ENCODE data around the gene HIVEP2. TPM values are rescaled to one million over a fixed set of nuclear protein-coding genes. Genes with fewer than 3 reads are reported as not detected.

Gene HIVEP2
- total and polyA plus RNA-seq, 2 donors (not counting 1 experiment from before 2014, with no cell fraction given): 5.0 to 14.4 TPM

- Histone ChIP-seq H3K4me1 (ENCODE audit: control insufficient read depth, extremely low read depth, insufficient read depth, low read length) (no peaks in the 10 kb centered on the region), H2AFZ (ENCODE audit: low read length) (no peak overlapping the region), H3K36me3 (ENCODE audit: control insufficient read depth, insufficient read depth, low read length) (no peaks in the 10 kb centered on the region), H3K79me2 (ENCODE audit: control insufficient read depth, insufficient read depth, low read length) (peaks cover 3% of the 10 kb centered on the region), H3K27me3 (ENCODE audit: control insufficient read depth, insufficient read depth, low read length) (no peaks in the 10 kb centered on the region), H3K4me2 (ENCODE audit: extremely low read depth, insufficient read depth, low read length) (no peak overlapping the region), H3K27ac (ENCODE audit: insufficient read depth, low read length) (no peak overlapping the region), H4K20me1 (ENCODE audit: control insufficient read depth, extremely low read depth, insufficient read depth, low read length) (no peaks in the 10 kb centered on the region), H3K9me3 (ENCODE audit: control insufficient read depth, insufficient read depth, low read depth, low read length) (no peaks in the 10 kb centered on the region), H3K9ac (ENCODE audit: insufficient read depth, low read length) (no peak overlapping the region), H3K4me3 (replicated peaks in 1 of 4; ENCODE audit: control extremely low read depth in 1 of 4, insufficient read depth in 1 of 4, low read depth in 3 of 4, low read length in 4 of 4) (no peak overlapping the region)
- no peak for TF ChIP-seq CTCF (conservative IDR thresholded peaks at IDR 0.05 in 1 of 2, IDR thresholded peaks at IDR 0.05 in 1 of 2; ENCODE audit: low read depth in 1 of 2, low read length in 2 of 2)
- TF ChIP-seq EZH2 (IDR thresholded peaks at IDR 0.05; ENCODE audit: low read length, missing control alignments): no peak
- peak; percentile 31 to 32 for DNase-seq (ENCODE audit: low read depth in 2 of 2)
These were observed 148.4 kb downstream of the HIVEP2 start for GRCh38 chr6:142796571-142796970.

- Histone ChIP-seq H3K4me3 (replicated peaks in 1 of 4; ENCODE audit: control extremely low read depth in 1 of 4, insufficient read depth in 1 of 4, low read depth in 3 of 4, low read length in 4 of 4) (no peak overlapping the region), H3K4me1 (ENCODE audit: control insufficient read depth, extremely low read depth, insufficient read depth, low read length) (no peaks in the 10 kb centered on the region), H3K36me3 (ENCODE audit: control insufficient read depth, insufficient read depth, low read length) (no peaks in the 10 kb centered on the region), H2AFZ (ENCODE audit: low read length) (no peak overlapping the region), H3K9me3 (ENCODE audit: control insufficient read depth, insufficient read depth, low read depth, low read length) (no peaks in the 10 kb centered on the region), H3K4me2 (ENCODE audit: extremely low read depth, insufficient read depth, low read length) (no peak overlapping the region), H3K9ac (ENCODE audit: insufficient read depth, low read length) (no peak overlapping the region), H3K27ac (ENCODE audit: insufficient read depth, low read length) (no peak overlapping the region), H3K27me3 (ENCODE audit: control insufficient read depth, insufficient read depth, low read length) (no peaks in the 10 kb centered on the region), H4K20me1 (ENCODE audit: control insufficient read depth, extremely low read depth, insufficient read depth, low read length) (no peaks in the 10 kb centered on the region), H3K79me2 (ENCODE audit: control insufficient read depth, insufficient read depth, low read length) (peaks cover 3% of the 10 kb centered on the region)
- no peak for TF ChIP-seq CTCF (conservative IDR thresholded peaks at IDR 0.05 in 1 of 2, IDR thresholded peaks at IDR 0.05 in 1 of 2; ENCODE audit: low read depth in 1 of 2, low read length in 2 of 2)
- no peak for TF ChIP-seq EZH2 (IDR thresholded peaks at IDR 0.05; ENCODE audit: low read length, missing control alignments)
- no peak for DNase-seq (ENCODE audit: low read depth in 2 of 2)
These were observed 149.0 kb downstream of the HIVEP2 start for GRCh38 chr6:142796024-142796423.

GRCh38 chr6:142794424-142794823 is 150.6 kb downstream of the HIVEP2 start:
- no peak overlapping the region for H3K27ac ChIP-seq (ENCODE audit: insufficient read depth, low read length)
- H3K4me2 ChIP-seq (ENCODE audit: extremely low read depth, insufficient read depth, low read length): no peak overlapping the region
- DNase-seq (ENCODE audit: low read depth in 2 of 2): no peak
- H2AFZ ChIP-seq (ENCODE audit: low read length): no peak overlapping the region
- no peaks in the 10 kb centered on the region for H3K36me3 ChIP-seq (ENCODE audit: control insufficient read depth, insufficient read depth, low read length)
- no peak for TF ChIP-seq EZH2 (IDR thresholded peaks at IDR 0.05; ENCODE audit: low read length, missing control alignments)
- H3K27me3 ChIP-seq (ENCODE audit: control insufficient read depth, insufficient read depth, low read length): no peaks in the 10 kb centered on the region
- no peaks in the 10 kb centered on the region for H4K20me1 ChIP-seq (ENCODE audit: control insufficient read depth, extremely low read depth, insufficient read depth, low read length)
- H3K4me3 ChIP-seq (replicated peaks in 1 of 4; ENCODE audit: control extremely low read depth in 1 of 4, insufficient read depth in 1 of 4, low read depth in 3 of 4, low read length in 4 of 4): no peak overlapping the region
- H3K9me3 ChIP-seq (ENCODE audit: control insufficient read depth, insufficient read depth, low read depth, low read length): no peaks in the 10 kb centered on the region
- H3K9ac ChIP-seq (ENCODE audit: insufficient read depth, low read length): no peak overlapping the region
- peaks cover 1% of the 10 kb centered on the region for H3K79me2 ChIP-seq (ENCODE audit: control insufficient read depth, insufficient read depth, low read length)
- no peaks in the 10 kb centered on the region for H3K4me1 ChIP-seq (ENCODE audit: control insufficient read depth, extremely low read depth, insufficient read depth, low read length)

Data from fibroblast of lung (primary cell).